HK-2 (cell line): Measurements from ENCODE around the gene PSMG2.
"Not testable (repeated sequence)": the region's sequence is repeated elsewhere in the genome, so short reads cannot be mapped to it uniquely, and the experiment has no call there.

Experiments used
- DNase-seq: peaks from one replicate; pipeline ENCODE4 v3.0.0-alpha.2; 2018; ENCODE audit not compliant: unreplicated experiment

PSMG2 gene

GRCh38 chr18:12722731-12723130 lies 19.9 kb downstream of the PSMG2 start:
- DNase-seq: no peak

- DNase-seq: no peak
Observed at GRCh38 chr18:12726331-12726730, 23.5 kb downstream of the PSMG2 start.

GRCh38 chr18:12726774-12727550 lies 24.1 kb downstream of the PSMG2 start:
- peak; percentile 47 for DNase-seq

- no peak for DNase-seq
Observed at GRCh38 chr18:12737243-12737902, 34.5 kb downstream of the PSMG2 start.

GRCh38 chr18:12741351-12741750 lies 38.5 kb downstream of the PSMG2 start:
- DNase-seq: no peak

- DNase-seq: no peak
Observed at GRCh38 chr18:12742453-12742852, 39.6 kb downstream of the PSMG2 start.

GRCh38 chr18:12744103-12744502 lies 41.3 kb downstream of the PSMG2 start:
- DNase-seq: no peak

- DNase-seq: no peak
Observed at GRCh38 chr18:12745095-12745795, 42.4 kb downstream of the PSMG2 start.

- no peak for DNase-seq
Observed at GRCh38 chr18:12747530-12748315, 44.9 kb downstream of the PSMG2 start.

GRCh38 chr18:12748671-12749070 lies 45.8 kb downstream of the PSMG2 start:
- no peak for DNase-seq

- no peak for DNase-seq
Observed at GRCh38 chr18:12749121-12749520, 46.3 kb downstream of the PSMG2 start.

- no peak for DNase-seq
Observed at GRCh38 chr18:12750076-12750714, 47.4 kb downstream of the PSMG2 start.

GRCh38 chr18:12750715-12751502 lies 48.1 kb downstream of the PSMG2 start:
- DNase-seq: no peak

- DNase-seq: no peak
Observed at GRCh38 chr18:12751503-12751884, 48.7 kb downstream of the PSMG2 start.

- no peak for DNase-seq
Observed at GRCh38 chr18:12751891-12752290, 49.0 kb downstream of the PSMG2 start.

- no peak for DNase-seq
Observed at GRCh38 chr18:12754511-12754910, 51.7 kb downstream of the PSMG2 start.

GRCh38 chr18:12755606-12756005 lies 52.8 kb downstream of the PSMG2 start:
- DNase-seq: not testable (repeated sequence)

GRCh38 chr18:12756619-12757239 lies 53.9 kb downstream of the PSMG2 start:
- not testable (repeated sequence) for DNase-seq

- not testable (repeated sequence) for DNase-seq
Observed at GRCh38 chr18:12758566-12758965, 55.7 kb downstream of the PSMG2 start.

- no peak for DNase-seq
Observed at GRCh38 chr18:12765126-12765525, 62.3 kb downstream of the PSMG2 start.
